ENCODE data around the gene PDIA6.

DNA sequence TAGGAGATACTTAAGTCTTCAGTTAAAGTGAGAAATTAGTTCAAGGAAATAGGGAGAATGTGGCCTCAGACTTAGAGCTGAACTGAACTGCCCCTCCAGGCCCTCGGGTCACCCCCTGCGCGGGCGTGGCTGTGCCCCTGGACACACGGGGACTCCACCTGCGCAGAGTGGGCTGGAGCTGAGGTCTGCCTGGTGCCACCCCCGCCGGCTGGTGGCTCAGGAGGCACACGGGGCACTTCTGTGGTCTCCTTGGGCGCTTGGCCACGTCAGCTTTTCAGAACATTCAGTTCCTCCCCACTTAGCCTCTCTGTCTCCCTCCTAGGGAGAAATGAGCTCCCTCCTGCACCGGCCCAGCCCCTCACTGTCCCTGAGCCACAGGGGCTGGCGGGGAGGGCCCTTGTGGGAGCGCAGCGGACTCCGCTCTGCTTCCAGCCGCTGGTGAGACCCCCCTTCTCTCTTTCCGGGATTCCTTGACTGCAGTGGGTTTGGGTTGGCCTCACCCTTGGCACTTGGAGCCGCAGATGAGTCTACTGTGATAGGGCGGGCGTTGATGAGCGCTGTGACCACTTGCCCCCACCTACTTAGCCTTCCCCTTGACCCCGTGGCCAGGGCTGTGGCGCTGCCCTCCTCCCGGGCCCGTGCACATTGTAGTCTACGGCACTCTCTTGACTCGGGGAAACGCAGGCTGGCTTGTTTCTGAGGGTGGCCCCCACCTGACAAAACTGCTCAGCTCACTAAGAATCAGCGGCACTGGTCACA is 18.2 kb upstream of the PDIA6 start:
- TF ChIP-seq HNF4G (IDR thresholded peaks at IDR 0.05) (no peak), RAD21 (IDR thresholded peaks at IDR 0.05) (no peak), SP1 (IDR thresholded peaks at IDR 0.05) (no peak), EGR1 (IDR thresholded peaks at IDR 0.05; ENCODE audit: low read depth in 2 of 2) (no peak), HNF4A (conservative IDR thresholded peaks at IDR 0.05) (no peak)
- TF ChIP-seq, protein P1, sequence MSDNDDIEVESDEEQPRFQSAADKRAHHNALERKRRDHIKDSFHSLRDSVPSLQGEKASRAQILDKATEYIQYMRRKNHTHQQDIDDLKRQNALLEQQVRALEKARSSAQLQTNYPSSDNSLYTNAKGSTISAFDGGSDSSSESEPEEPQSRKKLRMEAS (IDR thresholded peaks at IDR 0.05) = no peak
- TF ChIP-seq, protein P2, sequence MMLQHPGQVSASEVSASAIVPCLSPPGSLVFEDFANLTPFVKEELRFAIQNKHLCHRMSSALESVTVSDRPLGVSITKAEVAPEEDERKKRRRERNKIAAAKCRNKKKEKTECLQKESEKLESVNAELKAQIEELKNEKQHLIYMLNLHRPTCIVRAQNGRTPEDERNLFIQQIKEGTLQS (IDR thresholded peaks at IDR 0.05) = no peak
- TF ChIP-seq, protein P3, sequence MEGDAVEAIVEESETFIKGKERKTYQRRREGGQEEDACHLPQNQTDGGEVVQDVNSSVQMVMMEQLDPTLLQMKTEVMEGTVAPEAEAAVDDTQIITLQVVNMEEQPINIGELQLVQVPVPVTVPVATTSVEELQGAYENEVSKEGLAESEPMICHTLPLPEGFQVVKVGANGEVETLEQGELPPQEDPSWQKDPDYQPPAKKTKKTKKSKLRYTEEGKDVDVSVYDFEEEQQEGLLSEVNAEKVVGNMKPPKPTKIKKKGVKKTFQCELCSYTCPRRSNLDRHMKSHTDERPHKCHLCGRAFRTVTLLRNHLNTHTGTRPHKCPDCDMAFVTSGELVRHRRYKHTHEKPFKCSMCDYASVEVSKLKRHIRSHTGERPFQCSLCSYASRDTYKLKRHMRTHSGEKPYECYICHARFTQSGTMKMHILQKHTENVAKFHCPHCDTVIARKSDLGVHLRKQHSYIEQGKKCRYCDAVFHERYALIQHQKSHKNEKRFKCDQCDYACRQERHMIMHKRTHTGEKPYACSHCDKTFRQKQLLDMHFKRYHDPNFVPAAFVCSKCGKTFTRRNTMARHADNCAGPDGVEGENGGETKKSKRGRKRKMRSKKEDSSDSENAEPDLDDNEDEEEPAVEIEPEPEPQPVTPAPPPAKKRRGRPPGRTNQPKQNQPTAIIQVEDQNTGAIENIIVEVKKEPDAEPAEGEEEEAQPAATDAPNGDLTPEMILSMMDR (IDR thresholded peaks at IDR 0.05; ENCODE audit: low read depth, low read length, missing input control) = no peak
